MM.1S (cell line): ENCODE data around the gene RFC1.
"Not testable (repeated sequence)": the region's sequence is repeated elsewhere in the genome, so short reads cannot be mapped to it uniquely, and the experiment has no call there.

Experiments
- DNase-seq: peaks from one replicate; pipeline ENCODE4 v3.0.0-alpha.2; 2015
- H2AFZ ChIP-seq: fragments of 300-600 bp; sonication (generic); 2 replicates; pipeline ENCODE4 v1.6.0; 2016; ENCODE audit warnings: antibody characterized with exemption, low read length
- H3F3A ChIP-seq: fragments of 300-600 bp; sonication (generic); 2 replicates; pipeline ENCODE4 v1.6.1; 2016; ENCODE audit warnings: mild to moderate bottlenecking, antibody characterized with exemption, low read length, moderate library complexity, mixed read lengths; ENCODE audit not compliant: insufficient read depth
- H3K27ac ChIP-seq: fragments of 300-600 bp; sonication (generic); 2 replicates; pipeline ENCODE4 v1.5.1; 2016; ENCODE audit warnings: mild to moderate bottlenecking, low read length
- H3K27me3 ChIP-seq: fragments of 300-600 bp; sonication (generic); replicated peaks from 2 replicates; pipeline ENCODE4 v1.6.0; 2016; ENCODE audit warnings: low read length; ENCODE audit not compliant: insufficient read depth
- H3K36me3 ChIP-seq: fragments of 300-600 bp; sonication (generic); replicated peaks from 2 replicates; pipeline ENCODE4 v1.6.1; 2016; ENCODE audit warnings: mild to moderate bottlenecking, low read length, mixed read lengths; ENCODE audit not compliant: insufficient read depth
- H3K4me1 ChIP-seq: fragments of 300-600 bp; sonication (generic); 2 replicates; pipeline ENCODE4 v1.6.1; 2016; ENCODE audit warnings: low read length, mixed read lengths
- H3K4me2 ChIP-seq: fragments of 300-600 bp; sonication (generic); 2 replicates; pipeline ENCODE4 v1.6.0; 2016; ENCODE audit warnings: low read depth, low read length
- H3K4me3 ChIP-seq: fragments of 300-600 bp; sonication (generic); 2 replicates; pipeline ENCODE4 v1.5.1; 2016; ENCODE audit warnings: low read length, mixed read lengths
- H3K79me2 ChIP-seq: fragments of 300-600 bp; sonication (generic); 2 replicates; pipeline ENCODE4 v1.6.1; 2016; ENCODE audit warnings: mixed run types, low read length, mixed read lengths
- H3K9ac ChIP-seq: fragments of 300-600 bp; sonication (generic); 2 replicates; pipeline ENCODE4 v1.6.1; 2016; ENCODE audit warnings: low read length, mixed read lengths
- H3K9me2 ChIP-seq: fragments of 300-600 bp; sonication (generic); replicated peaks from 2 replicates; pipeline ENCODE4 v1.6.1; 2016; ENCODE audit warnings: mild to moderate bottlenecking, low read length, mixed read lengths; ENCODE audit not compliant: insufficient read depth
- H3K9me3 ChIP-seq: fragments of 300-600 bp; sonication (generic); replicated peaks from 2 replicates; pipeline ENCODE4 v1.6.1; 2016; ENCODE audit warnings: mild to moderate bottlenecking, low read length, mixed read lengths; ENCODE audit not compliant: insufficient read depth
- H4K20me1 ChIP-seq: fragments of 300-600 bp; sonication (generic); 2 replicates; pipeline ENCODE4 v1.6.1; 2016; ENCODE audit warnings: mild to moderate bottlenecking, low read length, moderate library complexity, mixed read lengths; ENCODE audit not compliant: insufficient read depth
- CTCF ChIP-seq: fragments of 300-600 bp; sonication (generic); IDR thresholded peaks from 2 replicates; pipeline ENCODE4 v1.5.1; 2016; ENCODE audit warnings: antibody characterized with exemption, low read length, mixed read lengths
- EZH2 ChIP-seq: fragments of 300-600 bp; sonication (generic); optimal IDR thresholded peaks from 2 replicates; pipeline ENCODE3; 2017; ENCODE audit warnings: low read depth, mild to moderate bottlenecking, antibody characterized with exemption, low read length, mixed read lengths
- EZH2phosphoT487 ChIP-seq: fragments of 300-600 bp; sonication (generic); IDR thresholded peaks from 2 replicates; pipeline ENCODE4 v1.6.1; 2018; ENCODE audit warnings: antibody characterized with exemption, low read length

Gene RFC1

GRCh38 chr4:39365830-39366771 lies at the start of gene RFC1:
RFC1 (minus strand) TSS chr4:39366362; CDS start chr4:39366241, 121 bp downstream.
- no peak for TF ChIP-seq CTCF
- TF ChIP-seq EZH2phosphoT487, result no peak
- Histone ChIP-seq H3K9me2 (no peaks in the 10 kb centered on the region), H3K27me3 (no peaks in the 10 kb centered on the region), H3K4me3 (peak within 1 kb of the TSS; percentile 92), H3K36me3 (no peaks in the 10 kb centered on the region; the same call in 1 of the 2 replicates), H3K9me3 (no peaks in the 10 kb centered on the region), H3K27ac (peak within 1 kb of the TSS; percentile 87), H3K79me2 (peaks cover 51% of the 10 kb centered on the region), H3F3A (peaks cover 36% of the 10 kb centered on the region), H3K4me1 (peaks cover 10% of the 10 kb centered on the region; the same call in 1 of the 2 replicates), H4K20me1 (peaks cover 10% of the 10 kb centered on the region), H3K4me2 (peak within 1 kb of the TSS; percentile 64), H3K9ac (peak within 1 kb of the TSS; percentile 97), H2AFZ (peak within 1 kb of the TSS; percentile 46)
- DNase-seq, result peak; percentile 97

GRCh38 chr4:39415678-39416283 lies 49.6 kb upstream of the RFC1 start:
- TF ChIP-seq EZH2 (no peak), EZH2phosphoT487 (no peak)
- no peaks in the 10 kb centered on the region for H4K20me1 ChIP-seq
- no peaks in the 10 kb centered on the region for H3F3A ChIP-seq
- no peaks in the 10 kb centered on the region for H3K9me2 ChIP-seq
- H3K9ac ChIP-seq, result no peak overlapping the region
- no peaks in the 10 kb centered on the region for H3K27me3 ChIP-seq
- H3K4me3 ChIP-seq, result no peak overlapping the region
- H3K36me3 ChIP-seq, result no peaks in the 10 kb centered on the region
- no peak for DNase-seq
- H3K4me1 ChIP-seq, result no peaks in the 10 kb centered on the region
- no peaks in the 10 kb centered on the region for H3K9me3 ChIP-seq
- H3K79me2 ChIP-seq, result no peaks in the 10 kb centered on the region
- no peak overlapping the region for H3K27ac ChIP-seq
- H2AFZ ChIP-seq, result no peak overlapping the region
- H3K4me2 ChIP-seq, result no peak overlapping the region

- H3K9ac ChIP-seq, DNase-seq, H3K4me3 ChIP-seq, H3K27me3 ChIP-seq, H3F3A ChIP-seq, H3K79me2 ChIP-seq, H3K36me3 ChIP-seq, H3K9me3 ChIP-seq, H4K20me1 ChIP-seq, H2AFZ ChIP-seq, H3K9me2 ChIP-seq, H3K27ac ChIP-seq, H3K4me1 ChIP-seq, H3K4me2 ChIP-seq: not testable (repeated sequence)
These were observed 45.4 kb upstream of the RFC1 start for GRCh38 chr4:39411561-39411960.

GRCh38 chr4:39410415-39410814 lies 44.3 kb upstream of the RFC1 start:
- no peak for TF ChIP-seq EZH2phosphoT487
- no peak for TF ChIP-seq CTCF
- no peak for TF ChIP-seq EZH2
- Histone ChIP-seq H3K4me1 (no peaks in the 10 kb centered on the region), H2AFZ (no peak overlapping the region), H3K79me2 (no peaks in the 10 kb centered on the region), H3K4me3 (no peak overlapping the region), H3K27me3 (no peaks in the 10 kb centered on the region), H3F3A (no peaks in the 10 kb centered on the region), H4K20me1 (no peaks in the 10 kb centered on the region), H3K9me3 (no peaks in the 10 kb centered on the region), H3K9me2 (no peaks in the 10 kb centered on the region), H3K9ac (no peak overlapping the region), H3K27ac (no peak overlapping the region), H3K4me2 (no peak overlapping the region), H3K36me3 (no peaks in the 10 kb centered on the region)
- DNase-seq, result no peak
